GM10266 (cell line): ENCODE data around the gene IGFL1.
"Not testable (repeated sequence)": the region's sequence is repeated elsewhere in the genome, so short reads cannot be mapped to it uniquely, and the experiment has no call there.

ENCODE experiments used
- DNase-seq: peaks from one replicate; pipeline ENCODE4 v3.0.0; 2012; ENCODE audit errors: extremely low spot score
- CTCF ChIP-seq: IDR thresholded peaks from 2 replicates; pipeline ENCODE4 v1.5.1; 2012; ENCODE audit warnings: mild to moderate bottlenecking, low read depth; ENCODE audit not compliant: control insufficient read depth, insufficient read depth; ENCODE audit errors: missing control alignments

IGFL1 gene

GRCh38 chr19:46220038-46220615 lies 9.4 kb upstream of the IGFL1 start:
- DNase-seq, result no peak
- TF ChIP-seq CTCF, result no peak

GRCh38 chr19:46221152-46221551 lies 8.4 kb upstream of the IGFL1 start:
- DNase-seq, result no peak
- TF ChIP-seq CTCF, result no peak

- no peak for DNase-seq
- TF ChIP-seq CTCF, result no peak
Observed at GRCh38 chr19:46221981-46222610, 7.4 kb upstream of the IGFL1 start.

GRCh38 chr19:46223787-46224186 lies 5.8 kb upstream of the IGFL1 start:
- DNase-seq, result not testable (repeated sequence)

- no peak for TF ChIP-seq CTCF
Observed at GRCh38 chr19:46224773-46225172, 4.8 kb upstream of the IGFL1 start.

GRCh38 chr19:46225558-46226004 lies 4.0 kb upstream of the IGFL1 start:
- TF ChIP-seq CTCF, result no peak
- DNase-seq, result no peak

More at GRCh38 chr19:46224773-46225172, 4.8 kb upstream of the IGFL1 start:
- DNase-seq, result no peak

- DNase-seq, result no peak
- TF ChIP-seq CTCF, result no peak
Observed at GRCh38 chr19:46226438-46226973, 3.0 kb upstream of the IGFL1 start.

- DNase-seq, result no peak
- no peak for TF ChIP-seq CTCF
Observed at GRCh38 chr19:46232029-46232428, 2.5 kb downstream of the IGFL1 start.
